ENCODE results near the gene BBS4.
A peak's percentile ranks its signal among the peaks of the same experiment; 100 is the strongest.

Gene BBS4

DNA sequence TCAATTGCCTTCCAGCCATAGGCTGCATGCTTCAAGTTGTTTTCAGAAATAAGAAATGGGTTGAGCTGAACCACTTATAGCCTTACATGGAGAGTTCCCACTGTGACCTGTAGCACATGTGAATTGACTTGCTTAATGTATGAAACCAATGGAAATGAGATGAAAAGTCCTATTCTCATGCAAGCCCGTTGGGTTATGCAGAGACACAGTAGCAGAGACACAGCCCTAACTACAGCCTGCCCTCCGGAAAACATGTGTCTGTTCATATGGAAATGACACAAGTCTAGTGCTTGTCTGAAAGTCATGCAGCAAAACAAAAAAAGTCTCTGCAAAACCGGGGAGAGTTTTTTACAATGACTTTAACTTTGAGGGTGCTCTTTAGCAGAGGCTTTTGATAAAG is 14.5 kb upstream of the BBS4 start:
- TF ChIP-seq ZFX (IDR thresholded peaks at IDR 0.05; ENCODE audit: borderline replicate concordance), result no peak
- no peak for TF ChIP-seq CTCF (IDR thresholded peaks at IDR 0.05)
- no peak overlapping the region for H3K27ac ChIP-seq

DNA sequence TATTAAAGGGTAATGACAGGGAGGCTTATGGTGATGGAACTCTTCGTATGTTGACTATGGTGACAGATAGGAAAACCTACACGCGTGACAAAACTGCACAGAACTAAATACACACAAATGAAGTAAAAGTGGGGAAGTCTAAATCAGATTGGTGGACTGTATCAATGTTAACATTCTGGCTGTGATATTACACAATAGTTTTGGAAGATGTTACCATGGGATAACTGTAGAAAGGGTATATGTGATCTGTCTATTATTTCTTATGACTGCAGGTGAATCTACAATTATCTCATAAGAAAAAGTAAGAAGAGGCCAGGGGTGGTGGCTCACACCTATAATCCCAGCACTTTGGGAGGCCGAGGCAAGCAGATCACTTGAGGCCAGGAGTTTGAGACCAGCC is 9.2 kb upstream of the BBS4 start:
- TF ChIP-seq CTCF (IDR thresholded peaks at IDR 0.05), result no peak
- no peak for TF ChIP-seq ZFX (IDR thresholded peaks at IDR 0.05; ENCODE audit: borderline replicate concordance)
- H3K27ac ChIP-seq, result no peak overlapping the region

DNA sequence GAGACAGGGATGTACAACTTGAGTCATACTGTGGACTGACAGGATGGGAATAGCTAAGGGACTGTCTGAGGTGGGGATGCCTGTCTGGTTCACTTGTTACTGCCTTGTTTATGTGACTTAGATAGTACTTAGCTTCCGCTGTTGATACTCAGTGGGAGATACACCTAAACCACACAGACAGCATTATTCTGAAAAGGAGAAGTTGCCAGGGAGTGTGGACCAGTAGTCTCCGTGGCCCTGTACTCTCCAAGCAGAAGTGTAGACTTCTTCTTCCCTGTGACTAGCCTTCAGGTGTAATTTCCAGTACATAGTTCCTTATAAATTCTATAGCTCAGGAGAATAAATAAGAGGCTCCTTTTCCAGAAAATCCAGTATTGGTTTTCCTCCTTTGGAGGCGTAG is 5.1 kb upstream of the BBS4 start:
- H3K27ac ChIP-seq, result no peak overlapping the region
- no peak for TF ChIP-seq CTCF (IDR thresholded peaks at IDR 0.05)
- no peak for TF ChIP-seq ZFX (IDR thresholded peaks at IDR 0.05; ENCODE audit: borderline replicate concordance)

- no peak overlapping the region for H3K27ac ChIP-seq
- TF ChIP-seq ZFX (IDR thresholded peaks at IDR 0.05; ENCODE audit: borderline replicate concordance), result no peak
- TF ChIP-seq CTCF (IDR thresholded peaks at IDR 0.05), result no peak
Measured at GRCh38 chr15:72682772-72683171, 3.2 kb upstream of the BBS4 start.

DNA sequence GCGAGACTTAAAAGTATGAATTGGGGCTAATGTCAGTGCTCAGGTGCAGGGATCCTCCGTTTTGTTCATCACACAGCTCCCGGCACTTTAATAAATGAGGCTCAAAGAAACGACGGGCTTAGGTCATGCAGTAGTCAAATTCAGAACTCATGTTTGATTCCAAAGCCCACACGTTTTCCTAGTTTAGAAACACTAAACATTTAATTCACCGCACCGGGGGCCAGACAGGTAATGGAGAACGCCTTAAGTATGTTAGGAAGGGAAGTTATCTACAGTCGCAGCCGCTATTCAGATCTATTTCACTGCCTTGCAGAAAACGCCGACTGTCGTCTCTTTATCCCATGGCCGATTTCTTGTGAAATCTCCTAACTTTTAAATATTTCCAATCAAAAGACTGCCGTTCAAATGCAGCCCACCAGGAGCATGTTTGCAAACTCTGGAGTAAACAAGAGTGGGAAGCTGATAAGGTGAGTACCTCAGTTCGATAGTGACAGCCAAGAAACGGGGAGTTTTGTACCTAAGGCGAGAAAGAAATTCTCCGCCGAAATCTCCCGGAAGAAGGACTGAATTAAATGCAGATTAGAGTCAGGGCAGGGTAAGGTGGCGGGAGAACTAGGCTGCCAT is 594 bp upstream of the BBS4 start:
- H3K27ac ChIP-seq, result peak overlapping the region; percentile 97
- TF ChIP-seq ZFX (IDR thresholded peaks at IDR 0.05; ENCODE audit: borderline replicate concordance), result no peak
- no peak for TF ChIP-seq CTCF (IDR thresholded peaks at IDR 0.05)

DNA sequence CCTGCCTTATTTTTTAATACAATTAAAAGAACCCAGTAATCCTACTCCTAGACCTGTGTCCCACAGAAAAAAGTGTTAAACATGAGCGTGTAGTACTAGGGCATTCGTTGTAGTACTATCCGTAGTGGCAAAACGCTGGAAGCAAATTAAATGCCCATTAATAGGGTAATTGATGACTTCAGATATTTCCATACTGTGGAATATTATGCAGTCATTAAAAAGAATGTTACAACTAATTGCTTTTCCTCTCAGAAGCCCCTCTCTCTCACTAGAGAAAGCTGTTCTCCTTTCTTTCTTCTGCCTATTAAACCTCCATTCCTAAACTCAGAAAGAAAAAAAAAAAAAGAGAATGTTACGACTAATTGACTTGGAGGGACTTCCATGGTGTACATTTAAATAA is 2.7 kb downstream of the BBS4 start:
- TF ChIP-seq ZFX (IDR thresholded peaks at IDR 0.05; ENCODE audit: borderline replicate concordance) (no peak), CTCF (IDR thresholded peaks at IDR 0.05) (no peak)
- no peak overlapping the region for H3K27ac ChIP-seq

GRCh38 chr15:72690938-72691337 is 4.9 kb downstream of the BBS4 start:
- TF ChIP-seq CTCF (IDR thresholded peaks at IDR 0.05) (no peak), ZFX (IDR thresholded peaks at IDR 0.05; ENCODE audit: borderline replicate concordance) (no peak)
- H3K27ac ChIP-seq, result no peak overlapping the region

All from 22Rv1 (cell line).